Measurements from ENCODE around the gene BIRC2. TPM values are rescaled to one million over a fixed set of nuclear protein-coding genes. Genes with fewer than 3 reads are reported as not detected.

BIRC2 gene
- total RNA-seq, 1 donor from 2014 or later: 44.8 TPM

GRCh38 chr11:102419181-102419580 lies 72.2 kb downstream of the BIRC2 start:
- Mint-ChIP-seq H3K9me3 (ENCODE audit: unreplicated experiment) (peaks cover 3% of the 10 kb centered on the region), H3K27ac (ENCODE audit: unreplicated experiment) (no peak overlapping the region), H3K4me1 (ENCODE audit: low read depth, unreplicated experiment) (peaks cover 3% of the 10 kb centered on the region), H3K36me3 (ENCODE audit: unreplicated experiment) (peaks cover 20% of the 10 kb centered on the region), H3K4me3 (ENCODE audit: unreplicated experiment) (no peak overlapping the region), H3K27me3 (ENCODE audit: unreplicated experiment) (peaks cover 3% of the 10 kb centered on the region)
- TF ChIP-seq CTCF (IDR thresholded peaks at IDR 0.05; ENCODE audit: partially characterized antibody, unreplicated experiment): no peak
- DNase-seq: no peak

- TF ChIP-seq CTCF (IDR thresholded peaks at IDR 0.05; ENCODE audit: partially characterized antibody, unreplicated experiment): no peak
- Mint-ChIP-seq H3K27me3 (ENCODE audit: unreplicated experiment) (peaks cover 3% of the 10 kb centered on the region), H3K27ac (ENCODE audit: unreplicated experiment) (no peak overlapping the region), H3K4me1 (ENCODE audit: low read depth, unreplicated experiment) (peaks cover 3% of the 10 kb centered on the region), H3K9me3 (ENCODE audit: unreplicated experiment) (no peaks in the 10 kb centered on the region), H3K4me3 (ENCODE audit: unreplicated experiment) (no peak overlapping the region), H3K36me3 (ENCODE audit: unreplicated experiment) (peaks cover 17% of the 10 kb centered on the region)
- no peak for DNase-seq
Observed at GRCh38 chr11:102420547-102420946, 73.5 kb downstream of the BIRC2 start.

- H3K36me3 Mint-ChIP-seq (ENCODE audit: unreplicated experiment): peaks cover 13% of the 10 kb centered on the region
- H3K27me3 Mint-ChIP-seq (ENCODE audit: unreplicated experiment): peaks cover 3% of the 10 kb centered on the region
- H3K9me3 Mint-ChIP-seq (ENCODE audit: unreplicated experiment): no peaks in the 10 kb centered on the region
- no peak for DNase-seq
- no peak overlapping the region for H3K27ac Mint-ChIP-seq (ENCODE audit: unreplicated experiment)
- TF ChIP-seq CTCF (IDR thresholded peaks at IDR 0.05; ENCODE audit: partially characterized antibody, unreplicated experiment): no peak
- H3K4me1 Mint-ChIP-seq (ENCODE audit: low read depth, unreplicated experiment): peaks cover 3% of the 10 kb centered on the region
- no peak overlapping the region for H3K4me3 Mint-ChIP-seq (ENCODE audit: unreplicated experiment)
Observed at GRCh38 chr11:102421261-102421660, 74.2 kb downstream of the BIRC2 start.

GRCh38 chr11:102422817-102423712 lies 76.1 kb downstream of the BIRC2 start:
- Mint-ChIP-seq H3K4me1 (ENCODE audit: low read depth, unreplicated experiment) (peaks cover 3% of the 10 kb centered on the region), H3K36me3 (ENCODE audit: unreplicated experiment) (peaks cover under 1% of the 10 kb centered on the region), H3K27me3 (ENCODE audit: unreplicated experiment) (no peaks in the 10 kb centered on the region), H3K9me3 (ENCODE audit: unreplicated experiment) (no peaks in the 10 kb centered on the region), H3K4me3 (ENCODE audit: unreplicated experiment) (no peak overlapping the region), H3K27ac (ENCODE audit: unreplicated experiment) (no peak overlapping the region)
- DNase-seq: no peak
- TF ChIP-seq CTCF (IDR thresholded peaks at IDR 0.05; ENCODE audit: partially characterized antibody, unreplicated experiment): no peak

- H3K4me1 Mint-ChIP-seq (ENCODE audit: low read depth, unreplicated experiment): peaks cover 8% of the 10 kb centered on the region
- no peak overlapping the region for H3K27ac Mint-ChIP-seq (ENCODE audit: unreplicated experiment)
- H3K9me3 Mint-ChIP-seq (ENCODE audit: unreplicated experiment): no peaks in the 10 kb centered on the region
- H3K36me3 Mint-ChIP-seq (ENCODE audit: unreplicated experiment): no peaks in the 10 kb centered on the region
- no peak overlapping the region for H3K4me3 Mint-ChIP-seq (ENCODE audit: unreplicated experiment)
- DNase-seq: no peak
- peaks cover 2% of the 10 kb centered on the region for H3K27me3 Mint-ChIP-seq (ENCODE audit: unreplicated experiment)
- no peak for TF ChIP-seq CTCF (IDR thresholded peaks at IDR 0.05; ENCODE audit: partially characterized antibody, unreplicated experiment)
Observed at GRCh38 chr11:102423936-102424335, 76.9 kb downstream of the BIRC2 start.
